Inflammatory macrophage treated with lipopolysaccharide for 4 hours (primary cell): ENCODE data around the gene TMIE.
"Not testable (repeated sequence)": the region's sequence is repeated elsewhere in the genome, so short reads cannot be mapped to it uniquely, and the experiment has no call there.

Source experiments
- DNase-seq: peaks from one replicate; pipeline ENCODE4 v3.0.0-alpha.2; 2020

TMIE gene

DNA sequence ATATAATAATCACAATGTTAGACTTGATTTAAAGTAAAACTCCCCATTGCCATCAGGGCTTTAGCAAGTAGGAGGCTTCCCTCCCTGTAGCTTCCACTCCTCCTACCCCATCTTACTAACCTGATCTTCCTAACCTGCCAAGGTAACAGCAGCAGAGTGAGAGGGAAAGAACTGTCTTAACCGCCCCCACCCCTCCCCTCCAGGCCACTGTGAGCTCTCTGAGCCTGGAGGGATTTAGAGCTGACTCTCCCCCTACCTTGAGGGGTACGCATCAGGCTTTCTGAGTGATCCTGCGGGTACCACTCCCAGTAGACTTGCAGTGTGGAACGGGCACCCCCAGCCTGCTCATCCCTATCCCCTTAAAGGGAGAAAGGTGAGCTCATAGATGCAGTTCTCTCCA, 27.8 kb downstream of the TMIE start:
- DNase-seq = no peak

DNA sequence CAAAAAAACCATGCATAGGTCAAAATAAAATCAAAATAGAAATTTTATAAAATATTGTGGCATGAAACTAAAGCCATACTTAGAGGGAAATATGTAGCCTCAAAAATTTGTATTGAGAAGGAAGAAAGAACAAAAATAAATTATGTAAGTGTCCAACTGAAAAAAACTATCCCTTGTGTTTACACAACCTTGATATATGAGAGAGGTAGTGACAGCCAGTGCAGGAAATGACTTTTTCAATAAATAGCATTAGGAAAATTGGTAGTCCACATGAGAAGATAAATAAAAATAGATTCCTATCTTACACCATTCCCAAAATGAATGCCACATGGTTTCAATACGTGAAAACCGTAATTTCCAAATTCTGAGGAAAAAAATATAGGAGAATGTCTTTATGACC, 29.6 kb downstream of the TMIE start:
- no peak for DNase-seq

DNA sequence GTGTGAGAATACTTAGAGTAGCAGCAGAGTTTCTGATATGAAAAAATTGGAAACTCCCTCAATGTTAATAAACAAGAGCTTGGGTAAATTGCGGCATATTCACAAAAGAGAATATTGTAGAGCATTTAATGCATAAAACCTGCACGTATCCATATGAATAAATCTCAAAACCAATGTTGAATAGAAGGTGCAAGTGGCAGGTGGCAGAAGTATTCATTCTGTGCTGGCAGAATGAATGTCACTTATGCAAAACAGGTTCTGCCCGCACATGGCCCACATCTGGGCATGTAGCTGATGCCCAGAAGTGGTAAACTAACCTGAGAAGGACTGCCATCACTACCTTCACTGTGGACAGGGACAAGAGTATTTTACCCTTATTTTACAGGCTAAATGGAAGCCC, 30.6 kb downstream of the TMIE start:
- DNase-seq = no peak

DNA sequence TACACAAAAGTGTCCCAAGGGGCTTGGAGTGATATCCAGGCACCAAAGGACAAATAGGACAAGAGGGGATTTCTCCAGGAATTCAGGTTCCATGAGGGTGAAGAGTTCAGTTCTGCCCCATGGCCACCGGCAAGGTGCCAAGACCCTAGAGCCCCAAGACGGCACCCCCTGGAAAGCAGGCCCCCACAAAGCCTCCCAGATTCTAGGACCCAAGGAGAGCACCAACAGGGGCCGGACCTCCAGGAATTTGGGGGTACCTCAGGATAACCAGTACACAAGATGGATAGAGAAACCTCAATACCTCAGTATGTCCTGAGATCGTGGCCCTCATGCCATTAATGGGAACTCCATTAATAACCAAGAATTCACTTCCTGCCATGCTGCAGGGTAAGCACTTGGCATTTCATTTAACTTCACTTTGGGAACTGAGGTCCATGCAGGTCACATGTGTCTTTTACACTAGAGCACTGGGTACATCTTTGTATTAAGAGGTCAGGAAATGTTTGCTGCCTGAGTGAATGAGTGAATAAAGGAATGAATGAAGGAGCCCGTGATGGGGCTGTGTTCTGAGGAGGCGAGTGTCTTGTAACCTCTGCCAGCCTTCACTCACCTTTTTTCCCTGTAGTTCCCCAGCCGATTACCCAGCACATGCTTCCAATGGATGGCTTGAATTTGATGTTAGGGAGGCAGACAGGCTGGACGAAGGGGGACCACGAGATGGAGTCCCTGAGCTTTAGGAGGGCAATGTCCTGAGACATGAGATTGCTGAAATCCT, 32.0 kb downstream of the TMIE start:
- no peak for DNase-seq

DNA sequence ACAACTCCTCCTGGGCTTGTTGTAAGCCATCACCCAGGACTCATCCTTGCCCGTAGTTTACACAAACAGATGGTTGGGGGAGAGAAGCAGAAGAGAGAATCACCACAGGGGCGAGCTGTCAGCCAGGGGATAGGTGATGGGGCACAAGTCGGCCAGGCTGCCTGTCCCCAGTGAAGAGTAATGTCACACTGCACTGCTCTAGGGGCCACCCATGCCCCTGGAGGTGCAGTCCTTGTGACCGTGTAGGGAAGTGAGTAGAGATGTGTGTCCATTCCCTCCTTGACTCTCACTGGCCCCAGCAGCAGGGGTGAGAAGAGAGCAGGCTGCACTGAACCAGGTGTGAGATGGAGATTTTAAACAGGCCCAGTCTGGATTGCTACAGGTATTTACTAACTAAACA, 33.6 kb downstream of the TMIE start:
- DNase-seq = no peak

DNA sequence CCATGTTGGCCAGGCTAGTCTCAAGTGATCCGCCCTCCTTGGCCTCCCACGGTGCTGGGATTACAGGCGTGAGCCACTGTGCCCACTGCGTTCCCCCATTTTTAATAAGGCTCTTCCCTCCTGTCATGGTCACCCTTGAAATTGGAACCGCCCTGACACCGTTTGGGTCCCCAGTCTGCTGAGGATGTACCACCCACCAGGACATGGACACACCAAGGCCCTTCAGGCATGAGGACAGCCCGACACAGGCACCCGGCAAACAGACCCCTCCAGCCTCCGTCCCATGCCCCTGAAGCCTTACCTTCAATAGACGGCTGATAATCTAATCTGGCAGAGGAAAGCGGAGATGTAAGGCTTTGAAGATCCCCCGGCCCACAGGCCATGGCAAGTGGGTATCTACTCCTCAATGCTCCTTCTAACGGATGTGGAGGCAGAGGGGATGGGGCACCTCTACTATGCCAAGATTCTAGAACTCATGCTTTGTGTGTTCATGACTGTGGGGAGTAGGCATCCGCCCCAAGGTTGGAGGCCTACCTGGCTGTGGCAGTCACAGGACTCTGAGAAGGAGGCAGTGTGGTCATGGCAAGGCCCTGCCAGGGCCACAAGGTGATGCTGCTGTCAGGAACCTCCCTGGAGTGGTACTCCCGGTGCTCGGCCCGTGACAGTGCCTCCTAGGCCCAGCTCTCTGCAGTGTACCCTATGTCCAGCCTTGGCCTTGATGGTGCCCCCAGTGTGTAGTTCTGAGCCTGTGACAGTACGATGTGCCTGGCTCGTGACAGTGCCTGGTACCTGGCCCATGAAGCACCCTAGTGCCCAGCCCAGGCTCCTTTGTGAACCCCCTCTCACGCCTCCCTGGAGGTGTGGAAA, 35.0 kb downstream of the TMIE start:
- DNase-seq = no peak

DNA sequence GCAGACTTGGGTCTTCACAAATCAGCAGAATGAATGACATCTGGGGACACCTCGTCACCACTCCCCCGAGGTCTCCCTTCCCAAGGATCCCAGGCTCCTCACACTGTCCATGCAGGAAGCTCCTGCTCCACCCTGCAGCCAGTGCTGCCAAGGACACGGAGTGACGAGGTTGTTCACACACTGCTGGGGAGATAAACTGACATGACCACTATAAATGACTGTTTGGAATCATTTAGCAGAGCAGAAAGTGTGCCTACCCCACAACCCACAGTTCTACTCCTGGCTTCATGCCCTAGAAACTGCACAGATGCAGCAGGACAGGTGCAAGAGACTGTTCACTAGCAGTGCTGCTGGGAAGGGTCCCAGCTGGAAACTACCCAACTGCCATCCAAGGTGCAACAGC, 36.1 kb downstream of the TMIE start:
- DNase-seq = no peak

DNA sequence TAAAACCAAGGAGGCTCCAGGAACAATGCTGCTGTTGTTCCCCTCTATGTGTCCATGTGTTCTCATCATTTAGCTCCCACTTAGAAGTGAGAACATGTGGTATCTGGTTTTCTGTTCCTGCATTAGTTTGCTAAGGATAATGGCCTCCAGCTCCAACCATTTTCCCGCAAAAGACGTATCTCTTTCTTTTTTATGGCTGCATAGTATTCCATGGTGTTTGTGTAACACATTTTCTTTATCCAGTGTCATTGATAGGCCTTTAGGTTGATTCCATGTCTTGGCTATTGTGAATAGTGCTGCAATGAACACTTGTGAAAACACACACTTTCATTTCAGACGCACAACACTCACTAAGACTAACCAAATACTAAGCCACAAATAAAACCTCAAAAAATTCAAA, 38.4 kb downstream of the TMIE start:
- not testable (repeated sequence) for DNase-seq

DNA sequence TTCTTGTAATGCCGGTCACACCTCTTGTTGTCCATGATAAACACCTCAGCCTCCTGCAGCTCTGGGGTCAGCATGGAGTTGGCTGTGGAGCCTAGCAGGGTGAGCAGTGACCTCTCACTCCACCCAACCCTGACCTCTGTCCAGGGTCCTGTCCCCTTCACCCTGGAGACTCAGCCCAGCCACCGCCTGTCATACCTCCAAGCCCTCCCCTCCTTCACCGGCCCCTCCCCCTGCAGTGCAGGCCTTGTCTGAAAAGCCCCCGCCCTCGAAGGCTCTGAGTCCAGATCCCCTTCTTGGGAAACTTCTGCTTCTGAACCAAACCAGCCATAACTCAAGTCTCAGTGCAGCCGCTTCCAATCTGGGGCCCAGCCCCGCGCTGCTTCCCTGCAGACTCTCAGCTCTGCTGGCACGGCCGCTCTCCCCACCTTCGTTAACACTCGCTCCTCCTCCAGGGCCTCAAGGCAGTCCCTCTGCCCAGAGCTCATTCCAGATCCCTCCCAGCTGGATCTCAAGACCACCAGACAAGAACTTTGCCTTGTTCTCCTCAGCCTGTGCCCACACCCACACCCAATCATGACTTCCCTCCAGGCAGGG, 41.9 kb downstream of the TMIE start:
- no peak for DNase-seq

DNA sequence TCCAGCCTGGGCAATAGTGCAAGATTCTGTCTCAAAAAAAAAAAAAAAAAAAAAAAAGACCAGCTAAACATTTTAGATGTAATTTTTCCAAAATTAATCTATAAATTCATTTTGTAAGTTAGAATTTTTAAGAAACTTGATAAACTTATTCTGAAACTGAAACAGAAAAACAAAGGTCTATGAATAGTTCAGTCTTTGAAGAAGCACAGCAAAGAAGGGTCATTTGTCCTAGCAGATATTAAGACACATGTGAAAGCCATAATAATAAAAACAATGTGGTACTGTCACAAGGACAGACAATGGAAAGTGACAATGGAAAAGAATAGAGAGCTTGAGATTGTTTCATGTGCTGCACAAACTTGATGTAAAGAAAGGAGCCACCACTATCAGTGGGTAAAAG, 45.5 kb downstream of the TMIE start:
- no peak for DNase-seq

DNA sequence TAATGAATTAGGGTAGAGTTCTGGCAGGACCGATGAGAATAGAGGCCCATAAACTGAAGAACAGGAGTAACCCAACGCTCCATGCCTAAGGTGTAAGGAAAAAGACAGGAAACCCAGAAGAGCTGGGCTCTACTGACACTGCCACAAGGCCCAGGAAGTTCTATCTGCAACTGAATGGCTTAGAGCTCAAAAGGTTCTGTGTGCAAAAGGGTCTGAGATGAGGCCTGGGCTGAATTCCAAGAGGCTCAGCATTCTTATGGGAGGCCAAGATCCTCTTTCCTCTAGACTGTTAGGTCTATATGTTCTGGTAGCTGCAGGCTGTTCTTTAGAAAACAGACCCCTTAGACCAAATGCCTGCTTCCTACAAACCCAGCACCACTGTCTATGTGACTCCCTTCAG, 47.0 kb downstream of the TMIE start:
- no peak for DNase-seq

DNA sequence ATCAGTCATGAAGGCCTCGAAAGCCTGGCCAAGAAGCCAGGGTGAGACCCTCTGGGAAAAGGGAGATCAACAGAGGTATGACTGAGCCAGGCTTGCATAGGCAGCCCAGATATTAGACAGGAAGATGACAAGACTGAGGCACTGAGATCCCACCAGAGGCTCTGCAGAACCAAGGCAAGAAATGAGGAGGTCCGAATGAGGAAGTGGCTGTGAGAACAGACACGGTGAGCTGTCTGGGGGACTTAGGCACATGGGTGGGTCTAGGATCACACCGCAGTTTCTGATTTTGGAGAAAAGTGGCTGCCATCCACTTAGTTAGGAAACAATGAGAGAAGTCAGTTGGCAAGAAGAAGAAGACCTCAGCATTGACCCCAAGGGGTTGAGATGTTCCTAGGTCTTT, 47.9 kb downstream of the TMIE start:
- no peak for DNase-seq

DNA sequence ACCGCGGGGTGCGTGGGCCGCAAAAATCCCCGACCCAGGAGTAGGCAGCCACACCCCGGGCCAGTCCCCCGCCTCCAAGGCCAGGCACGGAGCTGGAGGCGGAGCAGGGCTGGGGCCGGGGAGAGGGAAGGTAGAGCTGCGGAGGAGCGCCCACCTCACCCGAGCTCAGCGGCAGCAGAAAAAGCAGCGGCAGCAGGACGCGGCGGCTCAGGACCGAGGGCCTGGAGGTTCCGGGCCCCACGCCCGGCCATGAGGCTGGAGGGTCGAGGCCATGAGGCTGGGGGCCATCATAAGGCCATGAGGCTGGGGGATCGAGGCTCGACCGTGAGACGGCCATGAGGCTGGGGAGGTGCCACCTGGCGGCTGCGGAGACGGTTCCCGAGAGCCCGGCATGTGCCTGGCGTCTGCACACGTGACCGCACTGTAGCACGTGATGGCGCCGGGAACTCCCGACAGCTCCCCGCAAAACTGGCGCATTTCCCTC, 49.4 kb downstream of the TMIE start:
- DNase-seq = no peak

DNA sequence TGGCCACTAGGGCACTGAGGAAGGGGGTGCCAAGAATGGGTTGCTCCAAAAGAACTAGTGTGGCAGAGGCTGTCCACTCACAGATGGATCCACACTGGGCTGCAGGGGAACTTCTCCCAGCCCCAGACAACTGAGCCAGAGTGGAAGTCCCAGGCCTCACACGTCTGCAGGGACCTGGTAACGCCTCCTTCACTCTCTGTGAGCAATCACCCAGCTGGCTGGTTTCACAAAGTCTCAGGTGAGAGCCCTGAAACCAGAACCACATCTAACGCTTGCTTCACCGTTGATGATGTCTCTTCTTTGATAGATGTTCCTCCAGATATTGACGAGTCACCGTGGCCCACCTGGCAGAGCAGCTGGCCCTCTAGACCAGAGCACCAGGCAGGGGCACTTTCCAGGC, 51.9 kb downstream of the TMIE start:
- DNase-seq = not testable (repeated sequence)

DNA sequence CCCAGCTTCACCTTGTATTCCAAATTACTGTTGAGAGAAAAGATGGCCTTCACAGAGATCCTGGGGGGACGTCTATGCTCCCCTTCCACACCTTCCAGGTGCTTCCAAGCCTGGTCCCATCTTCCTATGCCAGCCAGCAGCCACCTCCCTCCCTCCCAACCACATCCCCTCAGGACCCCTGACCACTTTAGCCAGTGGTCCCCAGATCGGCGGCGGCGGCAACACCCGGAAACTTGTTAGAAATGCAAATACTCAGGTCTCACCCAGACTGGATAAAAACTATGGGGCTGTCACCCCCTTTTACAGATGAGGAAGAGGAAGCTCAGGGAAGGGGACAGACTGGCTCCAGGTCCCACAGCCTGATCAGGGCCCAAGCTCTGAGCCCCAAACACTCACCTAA, 54.5 kb downstream of the TMIE start:
- no peak for DNase-seq

DNA sequence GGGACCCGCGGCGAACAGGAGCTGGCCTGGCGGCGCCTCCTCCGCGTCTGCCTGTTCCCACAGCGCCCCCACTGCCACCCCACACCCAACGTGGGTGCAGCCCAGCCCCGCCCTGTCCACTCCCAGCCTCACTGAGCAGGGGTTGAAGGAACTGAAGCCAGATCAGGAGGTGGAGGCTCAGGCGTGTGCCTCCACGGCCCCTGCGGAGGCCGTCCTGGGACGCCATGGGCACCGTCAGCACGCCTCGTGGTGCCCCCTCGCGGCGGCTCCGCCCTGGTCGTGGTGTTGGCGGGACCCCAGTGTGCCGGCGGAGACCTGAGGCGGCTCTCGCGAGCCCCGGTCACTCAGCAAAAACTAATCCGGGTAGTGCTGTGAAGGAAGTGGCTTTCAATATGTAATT, 55.5 kb downstream of the TMIE start:
- no peak for DNase-seq

DNA sequence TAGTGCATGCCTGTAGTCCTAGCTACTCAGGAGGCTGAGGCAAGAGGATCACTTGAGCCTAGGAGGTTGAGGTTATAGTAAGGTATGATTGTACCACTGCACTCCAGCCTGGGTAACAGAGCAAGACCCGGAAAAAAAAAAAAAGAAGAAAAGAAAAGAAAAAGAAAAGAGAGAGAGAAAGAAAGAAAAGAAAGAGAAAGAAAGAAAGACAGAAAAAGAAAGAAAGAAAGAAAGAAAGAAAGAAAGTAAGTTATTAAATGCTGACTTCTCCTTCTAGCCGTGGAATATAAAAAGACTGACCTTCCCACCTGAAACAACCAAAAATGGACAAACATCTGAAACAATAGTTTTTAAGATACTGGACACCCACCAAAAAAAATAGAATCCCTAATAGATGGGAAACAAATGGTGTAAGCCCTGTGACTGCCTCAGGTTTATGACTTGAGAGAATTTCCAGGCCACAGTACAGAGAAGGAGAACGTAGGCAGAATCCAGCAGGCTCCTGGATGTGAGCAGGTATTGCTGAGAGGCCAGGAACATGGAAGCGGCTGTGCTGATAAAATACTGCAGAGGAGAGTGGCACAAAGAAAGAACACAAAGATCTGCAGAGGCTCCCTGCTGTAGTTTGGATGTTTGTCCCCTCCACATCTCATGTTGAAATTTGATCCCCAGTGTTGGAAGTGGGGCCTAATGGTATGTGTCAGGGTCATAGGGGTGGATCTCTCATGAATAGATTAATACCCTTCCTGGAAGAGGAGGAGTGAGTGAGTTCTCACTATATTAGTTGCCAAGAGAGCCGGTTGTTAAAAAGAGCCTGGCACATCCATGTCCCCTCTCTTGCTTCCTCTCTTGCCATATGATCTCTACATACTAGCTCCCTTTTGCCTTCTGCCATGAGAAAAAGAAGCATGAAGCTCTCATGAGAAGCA, 58.3 kb downstream of the TMIE start:
- no peak for DNase-seq
